ENCODE measurements around the gene LRRC8B.
A peak's percentile ranks its signal among the peaks of the same experiment; 100 is the strongest.

Gene LRRC8B

DNA sequence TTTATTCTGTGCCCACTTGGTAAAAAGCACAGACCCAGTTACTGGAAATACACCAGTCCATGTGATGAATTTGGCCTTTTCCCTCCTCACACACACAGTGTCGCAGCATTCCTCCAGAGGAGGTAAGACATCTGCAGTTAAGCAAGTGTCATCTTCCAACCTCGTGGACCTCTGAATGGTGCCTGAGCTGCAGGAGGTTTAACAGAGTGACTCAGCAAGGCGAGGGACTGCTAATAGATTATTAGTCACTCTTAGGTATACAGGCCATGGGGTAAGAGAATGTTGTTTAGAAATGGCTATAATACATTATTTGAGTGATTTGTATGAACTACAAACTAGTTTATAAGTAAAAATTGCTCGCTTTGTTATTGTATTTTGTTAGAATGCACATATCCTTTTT lies 8.6 kb upstream of the LRRC8B start:
- TF ChIP-seq, protein P1, sequence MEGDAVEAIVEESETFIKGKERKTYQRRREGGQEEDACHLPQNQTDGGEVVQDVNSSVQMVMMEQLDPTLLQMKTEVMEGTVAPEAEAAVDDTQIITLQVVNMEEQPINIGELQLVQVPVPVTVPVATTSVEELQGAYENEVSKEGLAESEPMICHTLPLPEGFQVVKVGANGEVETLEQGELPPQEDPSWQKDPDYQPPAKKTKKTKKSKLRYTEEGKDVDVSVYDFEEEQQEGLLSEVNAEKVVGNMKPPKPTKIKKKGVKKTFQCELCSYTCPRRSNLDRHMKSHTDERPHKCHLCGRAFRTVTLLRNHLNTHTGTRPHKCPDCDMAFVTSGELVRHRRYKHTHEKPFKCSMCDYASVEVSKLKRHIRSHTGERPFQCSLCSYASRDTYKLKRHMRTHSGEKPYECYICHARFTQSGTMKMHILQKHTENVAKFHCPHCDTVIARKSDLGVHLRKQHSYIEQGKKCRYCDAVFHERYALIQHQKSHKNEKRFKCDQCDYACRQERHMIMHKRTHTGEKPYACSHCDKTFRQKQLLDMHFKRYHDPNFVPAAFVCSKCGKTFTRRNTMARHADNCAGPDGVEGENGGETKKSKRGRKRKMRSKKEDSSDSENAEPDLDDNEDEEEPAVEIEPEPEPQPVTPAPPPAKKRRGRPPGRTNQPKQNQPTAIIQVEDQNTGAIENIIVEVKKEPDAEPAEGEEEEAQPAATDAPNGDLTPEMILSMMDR (IDR thresholded peaks at IDR 0.05), result no peak

DNA sequence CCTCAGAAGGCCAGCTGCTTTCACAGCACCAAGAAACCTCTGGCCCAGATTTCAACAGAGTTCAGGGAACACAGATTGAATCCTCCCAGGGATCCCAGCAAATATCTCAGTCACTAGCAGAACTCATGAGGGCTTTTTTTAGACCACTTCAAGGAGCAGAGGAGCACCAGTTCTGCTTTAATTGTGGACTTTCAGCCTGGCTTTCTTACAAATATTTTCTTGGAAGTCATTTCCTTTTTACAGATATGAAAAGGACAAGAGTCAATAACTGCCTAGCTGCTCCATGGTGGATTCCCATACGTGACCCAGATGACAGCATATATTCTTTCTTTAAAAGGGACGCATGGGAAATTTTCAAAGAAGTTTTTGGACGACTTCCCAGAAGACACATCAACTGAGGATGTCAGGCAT lies 6.4 kb upstream of the LRRC8B start:
- TF ChIP-seq, protein P1 (IDR thresholded peaks at IDR 0.05), result no peak

- TF ChIP-seq, protein P1 (IDR thresholded peaks at IDR 0.05), result peak; percentile 64
These were observed 4.8 kb upstream of the LRRC8B start for GRCh38 chr1:89519779-89520358.

DNA sequence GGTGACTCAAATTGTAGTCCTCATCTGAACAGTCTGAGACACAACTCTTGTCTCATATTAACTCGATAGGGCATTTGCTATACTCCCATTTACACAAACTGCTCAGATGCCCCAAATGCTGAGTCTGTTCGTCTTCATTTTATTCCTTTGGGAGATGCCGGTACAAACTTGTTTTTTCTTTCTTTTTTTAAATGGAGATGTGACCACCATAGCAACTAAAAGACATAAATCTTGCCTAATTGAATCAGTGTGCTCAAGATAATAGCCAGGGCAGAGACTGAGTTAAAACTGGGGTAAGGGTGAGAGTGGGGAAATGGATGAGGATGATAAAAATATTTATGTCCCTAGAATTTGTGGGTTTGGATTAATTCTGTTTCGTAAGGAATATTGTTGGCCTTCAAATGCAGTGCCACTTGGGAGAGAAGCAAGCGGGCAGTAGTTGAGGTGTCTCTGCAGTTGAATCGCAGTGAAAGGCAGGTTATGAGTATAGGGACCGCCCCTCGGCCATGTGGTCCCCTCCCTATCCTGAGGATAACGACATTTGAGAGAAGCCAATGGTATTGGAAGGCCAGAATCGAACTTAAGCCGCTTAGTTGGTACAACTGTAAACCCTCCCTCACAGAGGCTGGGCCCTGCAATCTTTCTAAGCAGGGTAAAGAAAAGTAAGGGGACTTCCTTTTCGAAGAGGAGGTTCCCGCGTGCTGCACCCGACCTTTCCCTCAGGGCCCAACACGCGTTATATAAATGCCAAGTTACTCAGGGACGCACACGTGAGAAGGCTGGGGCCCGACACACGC lies 859 bp upstream of the LRRC8B start:
- TF ChIP-seq, protein P1 (IDR thresholded peaks at IDR 0.05), result no peak

GRCh38 chr1:89525169-89525855 lies 683 bp downstream of the LRRC8B start:
- TF ChIP-seq, protein P1 (IDR thresholded peaks at IDR 0.05), result 0 out of 2 replicates have a peak, but pooled peaks have one; percentile 10

DNA sequence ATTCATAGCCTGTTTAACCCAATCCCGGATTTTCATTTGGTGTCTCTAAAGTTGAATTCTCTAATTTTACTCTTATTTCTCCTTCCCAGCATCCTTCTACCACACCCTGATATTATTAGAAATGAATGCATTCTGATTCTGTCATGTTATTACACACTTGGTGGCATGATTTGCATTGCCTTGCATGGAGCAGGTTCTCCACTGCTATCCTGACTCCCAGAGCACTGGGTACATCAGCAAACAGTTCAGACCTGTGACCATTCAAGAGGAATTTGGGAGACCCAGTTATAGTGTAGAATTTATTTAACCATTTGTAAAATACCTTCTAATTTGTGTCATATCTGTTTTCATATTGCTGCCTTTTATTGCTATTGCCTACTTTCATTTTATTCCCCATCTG lies 2.6 kb downstream of the LRRC8B start:
- TF ChIP-seq, protein P1 (IDR thresholded peaks at IDR 0.05), result no peak

DNA sequence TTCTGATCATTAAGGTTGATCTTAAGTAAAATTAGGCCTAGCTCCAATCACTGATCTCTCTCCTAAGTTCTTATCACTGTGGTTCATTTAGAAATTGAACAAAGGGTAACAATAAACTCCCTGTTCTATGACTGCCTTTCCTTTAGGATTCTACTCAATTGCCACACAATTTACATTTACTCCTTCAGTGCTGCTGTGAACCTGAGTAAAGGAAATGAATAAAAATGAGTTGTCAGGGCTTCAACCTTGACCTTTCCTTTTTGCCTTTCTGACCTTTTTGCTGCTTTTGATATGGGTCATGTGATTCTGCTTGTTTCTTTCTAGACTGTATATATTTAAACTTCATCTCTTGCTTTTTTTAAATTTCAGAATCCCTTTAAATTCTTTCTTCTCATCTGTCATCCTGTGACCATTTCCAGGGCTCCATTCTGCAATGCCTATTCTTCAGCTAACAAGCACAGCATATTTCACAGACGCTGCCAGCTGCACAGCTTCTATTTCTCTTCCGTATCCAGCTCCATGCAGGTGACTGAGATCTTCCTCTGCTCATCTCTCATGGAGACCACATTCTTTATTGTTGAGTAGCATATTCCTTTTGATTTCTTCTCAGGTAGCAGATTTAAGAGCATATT lies 3.2 kb downstream of the LRRC8B start:
- TF ChIP-seq, protein P1 (IDR thresholded peaks at IDR 0.05), result no peak

Measured in LNCAP (cell line).